GM10248 (cell line): ENCODE results near the gene DNAJB1.
A peak's percentile ranks its signal among the peaks of the same experiment; 100 is the strongest.

Experiments used
- CTCF ChIA-PET: fragments of 300-600 bp; sonication (Branson Sonifier 250); formaldehyde crosslinking; extraction: SDS; loops from one replicate; lab custom pipeline; 2021; ENCODE audit warnings: antibody characterized with exemption; lab: Yijun Ruan, JAX
- POLR2A ChIA-PET: fragments of 350-650 bp; sonication (Branson Sonifier 250); formaldehyde crosslinking; extraction: SDS; loops from one replicate; lab custom pipeline; 2020; ENCODE audit warnings: antibody characterized with exemption; lab: Yijun Ruan, JAX
- DNase-seq: peaks from one replicate; pipeline ENCODE4 v3.0.0; 2012; ENCODE audit errors: extremely low spot score
- CTCF ChIP-seq: IDR thresholded peaks from 2 replicates; pipeline ENCODE4 v1.5.1; 2012; ENCODE audit warnings: mild to moderate bottlenecking, low read depth; ENCODE audit errors: extremely low read depth, missing control alignments, control extremely low read depth

Gene DNAJB1

DNA sequence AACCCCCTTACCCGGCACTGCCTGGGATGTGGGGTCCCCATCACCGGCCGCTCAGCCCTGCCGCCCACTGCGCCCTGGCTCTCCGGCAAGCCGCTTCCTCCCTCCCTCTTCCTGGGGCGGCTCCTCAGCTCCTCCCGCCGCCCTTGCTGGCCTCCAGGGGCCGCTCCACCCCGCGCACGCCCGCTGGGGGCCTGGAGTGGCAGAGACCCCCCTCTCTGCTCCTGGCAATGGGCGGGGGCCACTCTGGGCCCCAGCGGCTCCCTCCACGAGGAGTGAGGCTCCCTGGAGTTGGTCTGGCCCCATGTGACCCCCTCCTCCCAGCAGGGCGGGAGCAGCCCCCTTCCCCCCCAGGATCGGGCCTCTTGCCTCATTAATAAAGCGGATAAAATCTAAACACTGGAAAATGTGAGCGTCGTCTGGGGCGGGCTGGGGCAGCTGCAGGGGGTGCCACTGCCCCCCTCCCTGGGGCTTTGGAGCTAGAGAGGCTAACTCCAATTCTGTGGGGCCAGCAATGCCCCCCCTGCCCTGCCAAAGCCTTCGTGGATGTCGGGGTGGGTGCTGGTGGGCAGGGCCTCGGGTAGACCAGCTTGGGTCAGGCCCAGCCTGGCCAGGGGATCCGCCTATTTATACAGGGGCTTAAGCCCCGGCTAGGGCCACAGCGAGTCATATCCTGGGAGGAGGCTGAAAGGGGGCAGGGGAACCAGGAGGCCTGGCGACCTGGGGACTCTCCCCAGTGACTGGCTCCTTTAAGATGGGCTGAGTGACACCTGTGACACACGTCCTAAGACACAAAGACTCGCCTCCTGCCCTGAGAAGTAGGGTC is 42.7 kb downstream of the DNAJB1 start, which contains the start of gene PTGER1:
Gene PTGER1 (minus strand): TSS at position 104 of the 823 bp plus-strand sequence. CDS start 1,034 bp downstream, outside the sequence.
- ChIA-PET POLR2A (no interaction called here), CTCF (no interaction called here)
- peak; percentile 38 for DNase-seq
- peak; percentile 32 for TF ChIP-seq CTCF

GRCh38 chr19:14474827-14475226 is 43.4 kb downstream of the DNAJB1 start:
- CTCF ChIA-PET, result no interaction called here
- DNase-seq, result no peak
- TF ChIP-seq CTCF, result no peak
- POLR2A ChIA-PET, result no interaction called here

DNA sequence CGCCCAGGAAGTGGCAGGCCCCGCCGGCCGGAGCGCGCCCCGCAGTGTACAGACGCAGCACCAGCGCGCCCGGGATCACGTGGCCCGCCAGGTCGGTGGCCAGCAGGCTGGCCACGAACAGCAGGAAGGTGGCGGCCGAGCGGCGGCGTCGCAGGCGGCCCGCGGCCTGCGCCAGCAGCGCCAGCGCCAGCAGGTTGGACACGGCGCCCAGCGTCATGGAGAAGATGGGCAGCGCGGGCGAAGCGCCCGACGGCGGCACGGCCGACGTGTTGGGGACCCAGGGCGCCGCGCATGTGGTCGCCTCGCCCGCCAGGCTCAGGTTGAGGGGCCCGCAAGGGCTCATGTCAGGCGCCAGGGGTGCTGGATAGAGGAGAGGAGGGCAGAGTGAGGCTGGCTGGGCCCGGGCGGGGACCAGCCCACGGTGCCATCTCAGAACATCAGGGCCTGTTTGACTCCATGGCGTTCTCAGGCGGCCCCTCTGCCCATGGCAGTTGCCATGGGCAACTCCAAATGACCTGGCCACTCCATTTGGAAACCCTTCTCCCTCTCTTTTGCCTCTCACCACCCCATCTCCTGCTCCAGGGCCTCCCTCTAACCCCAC is 44.1 kb downstream of the DNAJB1 start:
- DNase-seq, result no peak
- CTCF ChIA-PET, result no interaction called here
- POLR2A ChIA-PET, result no interaction called here
- no peak for TF ChIP-seq CTCF

- ChIA-PET CTCF (interaction anchor here (0.7 to 2.6 kb wide), 19 partner anchors 8 to 413 kb away, joined by 3 to 15 read pairs (median 4); partner anchors contain the start of genes ASF1B and DNAJB1), POLR2A (interaction anchor here (0.6 kb wide), 1 partner anchor 337 kb away, joined by 3 read pairs; the partner anchor contains the start of gene ASF1B)
- DNase-seq, result peak; percentile 31
- TF ChIP-seq CTCF, result no peak
Measured at GRCh38 chr19:14473073-14473977, 44.9 kb downstream of the DNAJB1 start.

DNA sequence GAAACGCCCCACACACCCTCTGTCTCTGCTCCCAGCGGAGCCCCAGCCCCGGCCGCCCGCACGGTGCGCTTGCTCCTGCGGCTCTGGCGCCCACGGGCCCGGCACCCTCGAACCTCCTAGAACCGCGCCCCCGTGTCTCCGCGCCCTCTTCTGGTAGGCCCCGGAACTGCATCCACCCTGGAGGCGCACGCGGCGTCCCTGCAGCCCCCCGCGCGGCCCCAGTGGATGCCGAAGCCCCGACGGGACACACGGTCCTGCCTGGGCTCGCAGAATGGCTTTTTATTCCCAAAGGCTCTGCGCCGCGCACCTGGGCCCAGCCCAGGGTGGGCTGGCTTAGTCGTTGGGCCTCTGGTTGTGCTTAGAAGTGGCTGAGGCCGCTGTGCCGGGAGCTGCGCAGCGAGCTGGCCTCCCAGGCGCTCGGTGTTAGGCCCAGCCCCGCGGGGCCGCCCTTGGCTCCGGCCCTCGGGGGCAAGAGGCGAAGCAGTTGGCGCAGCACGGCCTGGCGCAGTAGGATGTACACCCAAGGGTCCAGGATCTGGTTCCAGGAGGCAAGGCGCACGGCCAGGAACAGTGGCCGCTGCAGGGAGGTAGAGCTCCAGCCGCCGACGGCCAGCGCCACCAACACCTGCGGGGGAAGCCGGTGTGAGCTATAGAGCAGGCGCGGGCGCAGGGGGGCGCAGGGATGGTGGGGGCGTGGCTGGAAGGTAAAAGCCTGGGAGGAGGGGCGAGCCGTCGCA is 45.8 kb downstream of the DNAJB1 start:
- peak; percentile 92 for DNase-seq
- ChIA-PET CTCF (interaction anchor here (0.7 to 2.6 kb wide), 22 partner anchors 9 to 412 kb away, joined by 3 to 15 read pairs (median 4); partner anchors contain the start of genes ASF1B and DNAJB1), POLR2A (interaction anchor here (0.6 kb wide), 2 partner anchors 144 to 336 kb away, joined by 3 read pairs; partner anchors contain the start of gene ASF1B)
- TF ChIP-seq CTCF, result peak; percentile 92
